HG02678 (cell line): ENCODE data around the gene MRLN.

Experiments
- ATAC-seq: cut with Tn5 transposase; IDR thresholded peaks from one replicate; pipeline ENCODE4 v1.9.1; 2021; ENCODE audit warnings: mild to moderate bottlenecking, moderate library complexity; ENCODE audit not compliant: unreplicated experiment

Gene MRLN

GRCh38 chr10:59706851-59707797 lies 46.1 kb downstream of the MRLN start:
- ATAC-seq = no peak

DNA sequence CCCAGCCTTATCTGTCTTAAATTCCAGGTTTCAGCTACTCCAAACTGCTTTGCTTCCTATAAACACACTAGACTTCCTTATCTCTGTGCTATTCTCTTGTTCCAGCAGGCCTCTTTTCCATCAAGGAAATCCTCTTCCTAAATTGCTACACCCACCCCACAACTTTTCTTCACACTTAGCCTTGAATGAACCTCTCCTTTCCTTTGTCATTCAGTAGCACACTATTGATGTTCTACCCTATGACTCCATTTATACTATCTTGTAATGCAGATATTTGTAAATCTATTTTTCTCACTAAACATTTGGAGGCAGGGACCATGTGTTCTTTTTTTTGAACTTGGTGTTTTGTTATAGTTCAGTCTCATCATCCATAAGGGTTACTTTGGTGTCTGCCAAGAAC lies 47.3 kb downstream of the MRLN start:
- ATAC-seq = no peak

DNA sequence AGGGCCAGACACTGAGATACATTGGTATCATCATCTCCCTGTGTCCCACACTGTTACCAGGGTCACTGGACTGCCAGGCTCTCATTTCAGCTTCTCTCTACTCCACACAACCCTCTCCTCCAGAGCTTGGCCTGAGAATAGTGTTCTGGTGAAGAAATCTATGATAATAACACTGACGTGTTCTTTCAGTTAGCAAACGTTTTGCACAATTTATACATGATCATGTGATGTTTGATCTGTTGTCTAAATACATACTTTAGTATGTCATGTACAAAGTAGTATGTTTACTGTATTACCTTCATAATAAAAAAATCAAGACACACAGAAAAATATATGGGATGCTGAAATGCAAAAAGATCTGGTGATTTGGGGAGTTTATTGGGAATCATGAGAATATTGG lies 48.6 kb downstream of the MRLN start:
- ATAC-seq = no peak

DNA sequence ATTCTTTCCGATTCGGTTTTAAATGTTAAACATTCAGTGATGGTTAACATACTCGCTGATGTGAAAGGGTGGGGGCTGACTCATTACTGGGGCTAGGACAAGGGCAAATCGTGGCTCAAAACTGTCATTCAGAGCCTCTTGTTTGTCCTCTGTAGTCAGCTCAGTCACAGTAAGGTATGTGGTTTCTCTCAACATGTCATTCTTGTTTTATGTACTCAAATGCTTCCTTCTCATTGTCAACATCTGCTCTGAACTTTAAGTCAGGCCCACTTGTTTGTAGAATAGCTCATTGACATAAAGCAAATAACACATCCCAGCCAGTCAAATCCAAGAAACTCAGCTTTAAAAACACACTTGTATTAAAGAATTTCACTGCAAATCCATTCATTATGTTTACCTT lies 50.9 kb downstream of the MRLN start:
- no peak for ATAC-seq

- no peak for ATAC-seq
Observed at GRCh38 chr10:59700709-59701108, 52.5 kb downstream of the MRLN start.

GRCh38 chr10:59698326-59698725 lies 54.9 kb downstream of the MRLN start:
- ATAC-seq = no peak

GRCh38 chr10:59695637-59696036 lies 57.6 kb downstream of the MRLN start:
- no peak for ATAC-seq

GRCh38 chr10:59694936-59695335 lies 58.3 kb downstream of the MRLN start:
- ATAC-seq = no peak

GRCh38 chr10:59692113-59692512 lies 61.1 kb downstream of the MRLN start:
- no peak for ATAC-seq

DNA sequence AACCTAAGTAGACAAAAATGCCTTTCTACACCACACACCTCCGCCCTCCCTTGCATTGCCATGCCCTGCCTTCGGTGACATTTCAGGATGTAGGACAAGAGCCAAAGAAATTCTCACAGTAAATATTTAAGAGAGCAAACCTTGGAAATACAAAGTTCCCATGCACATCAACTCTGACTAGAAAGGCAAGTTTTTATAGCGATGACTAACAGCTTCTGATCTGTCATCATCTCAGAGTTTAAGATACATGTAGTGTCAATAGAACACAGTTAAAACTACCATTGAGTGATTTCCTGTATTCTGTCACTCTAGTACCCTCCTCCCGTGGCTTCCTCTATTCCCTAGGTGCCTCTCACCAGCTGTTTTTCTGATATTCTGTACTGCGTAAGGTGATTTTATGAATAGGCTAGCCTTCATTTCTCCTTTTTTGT lies 64.3 kb downstream of the MRLN start:
- ATAC-seq = peak; percentile 57

DNA sequence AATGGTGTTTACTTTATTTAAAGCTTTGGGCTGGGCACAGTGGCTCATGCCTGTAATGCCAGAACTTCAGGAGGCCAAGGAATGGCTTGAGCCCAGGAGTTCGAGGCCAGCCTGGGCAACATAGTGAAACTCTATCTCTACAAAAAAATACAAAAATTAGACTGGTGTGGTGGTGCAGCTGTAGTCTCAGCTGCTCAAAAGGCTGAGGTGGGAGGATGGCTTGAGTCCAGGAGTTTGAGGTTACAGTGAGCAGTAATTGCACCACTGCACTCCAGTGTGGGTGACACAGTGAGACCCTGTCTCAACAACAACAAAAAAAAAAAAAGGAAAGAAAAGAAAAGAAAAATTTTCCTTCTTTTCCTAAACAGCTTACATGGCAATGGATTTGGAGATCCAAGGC lies 65.6 kb downstream of the MRLN start:
- ATAC-seq = peak; percentile 45
